Spinal cord (tissue), 10 donors: ENCODE results near the gene CYP2C18. TPM values are rescaled to one million over a fixed set of nuclear protein-coding genes. Genes with fewer than 3 reads are reported as not detected.
"Not testable (repeated sequence)": the region's sequence is repeated elsewhere in the genome, so short reads cannot be mapped to it uniquely, and the experiment has no call there.

Experiments
- DNase-seq, 6 donors: peaks; one replicate each; pipeline versions ENCODE4 v3.0.0 to v3.0.0-alpha.2; 2013 to 2015; ENCODE audit warnings: low spot score in 6 of 6, low read depth in 4 of 6
- H3K27ac ChIP-seq: one replicate; pipeline ENCODE4 v1.5.1; 2013; ENCODE audit warnings: low read depth, low read length, control low read depth
- H3K27me3 ChIP-seq: one replicate; pipeline ENCODE4 v1.6.1; 2013; ENCODE audit warnings: low read length; ENCODE audit not compliant: control insufficient read depth, insufficient read depth
- H3K36me3 ChIP-seq: one replicate; pipeline ENCODE4 v1.6.1; 2013; ENCODE audit warnings: low read length; ENCODE audit not compliant: control insufficient read depth, insufficient read depth
- H3K4me1 ChIP-seq: one replicate; pipeline ENCODE4 v1.6.1; 2013; ENCODE audit warnings: low read length; ENCODE audit not compliant: control insufficient read depth, insufficient read depth
- H3K4me3 ChIP-seq: one replicate; pipeline ENCODE4 v1.5.1; 2013; ENCODE audit warnings: low read depth, low read length, control low read depth
- H3K9me3 ChIP-seq: one replicate; pipeline ENCODE4 v1.6.1; 2013; ENCODE audit warnings: low read length; ENCODE audit not compliant: control insufficient read depth, insufficient read depth
- WGBS: methylation state at CpG from one replicate; pipeline ENCODE4 v1.1.5; 2013; ENCODE audit warnings: missing lambda C conversion rate; ENCODE audit not compliant: insufficient coverage; 5-methylcytosine and 5-hydroxymethylcytosine counted together
- polyA plus RNA-seq, 2 donors: library from polyadenylated mRNA; unstranded; fragments of 120-200 nt; gene quantifications; one replicate each; pipeline ENCODE4 v1.2.1, GENCODE V29; 2013; ENCODE audit not compliant: insufficient read length in 2 of 2
- total RNA-seq, 2 donors: library from RNA; depleted of rRNA in 1 of 2; stranded (reverse); fragments of 120-200 nt in 1 of 2; fragments of >200 nt in 1 of 2; gene quantifications; one replicate each; pipeline versions ENCODE4 v1.2.3 to v1.2.4, GENCODE V29; 2013 to 2014
- donor health status: healthy.

The CYP2C18 gene
- total and polyA plus RNA-seq, 4 donors = 0.17 to 0.23 (median 0.17) TPM; not detected in 1

GRCh38 chr10:94725871-94726270 lies 42.3 kb downstream of the CYP2C18 start:
- H3K4me3 ChIP-seq = no peak overlapping the region

GRCh38 chr10:94735197-94735596 lies 51.7 kb downstream of the CYP2C18 start:
- Histone ChIP-seq H3K27me3 (no peaks in the 10 kb centered on the region), H3K4me3 (no peak overlapping the region), H3K9me3 (no peaks in the 10 kb centered on the region), H3K27ac (no peak overlapping the region), H3K4me1 (no peaks in the 10 kb centered on the region), H3K36me3 (no peaks in the 10 kb centered on the region)
- no CpG with 5 or more reads among the region's 3 CpGs for WGBS
- DNase-seq = no peak

More at GRCh38 chr10:94725871-94726270, 42.3 kb downstream of the CYP2C18 start:
- Histone ChIP-seq H3K27ac (no peak overlapping the region), H3K36me3 (no peaks in the 10 kb centered on the region), H3K9me3 (no peaks in the 10 kb centered on the region), H3K27me3 (no peaks in the 10 kb centered on the region), H3K4me1 (no peaks in the 10 kb centered on the region)
- no peak for DNase-seq

DNA sequence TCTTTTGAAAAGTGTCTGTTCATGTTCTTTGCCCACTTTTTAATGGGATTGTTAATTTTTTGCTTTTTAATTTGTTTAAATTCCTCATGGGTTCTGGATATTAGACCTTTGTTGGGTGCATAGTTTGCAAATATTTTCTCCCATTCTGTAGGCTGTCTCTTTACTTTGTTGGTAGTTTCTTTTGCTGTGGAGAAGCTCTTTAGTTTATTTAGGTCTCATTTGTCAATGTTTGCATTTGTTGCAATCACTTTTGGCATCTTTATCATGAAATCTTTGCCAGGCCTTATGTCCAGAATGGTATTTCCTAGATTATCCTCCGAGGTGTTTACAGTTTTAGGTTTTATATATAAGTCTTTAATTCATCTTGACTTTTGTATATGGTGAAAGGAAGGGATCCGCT lies 55.1 kb downstream of the CYP2C18 start:
- no peaks in the 10 kb centered on the region for H3K36me3 ChIP-seq
- no peaks in the 10 kb centered on the region for H3K4me1 ChIP-seq
- H3K27ac ChIP-seq = no peak overlapping the region
- peaks cover 3% of the 10 kb centered on the region for H3K9me3 ChIP-seq
- WGBS = no CpG with 5 or more reads among the region's 2 CpGs
- H3K27me3 ChIP-seq = no peaks in the 10 kb centered on the region
- H3K4me3 ChIP-seq = no peak overlapping the region
- no peak for DNase-seq

- WGBS = no CpG with 5 or more reads among the region's 2 CpGs
- Histone ChIP-seq H3K27me3 (no peaks in the 10 kb centered on the region), H3K4me1 (no peaks in the 10 kb centered on the region), H3K9me3 (peaks cover 3% of the 10 kb centered on the region), H3K4me3 (no peak overlapping the region), H3K27ac (no peak overlapping the region), H3K36me3 (no peaks in the 10 kb centered on the region)
- DNase-seq = no peak
Observed at GRCh38 chr10:94747137-94747536, 63.6 kb downstream of the CYP2C18 start.

DNA sequence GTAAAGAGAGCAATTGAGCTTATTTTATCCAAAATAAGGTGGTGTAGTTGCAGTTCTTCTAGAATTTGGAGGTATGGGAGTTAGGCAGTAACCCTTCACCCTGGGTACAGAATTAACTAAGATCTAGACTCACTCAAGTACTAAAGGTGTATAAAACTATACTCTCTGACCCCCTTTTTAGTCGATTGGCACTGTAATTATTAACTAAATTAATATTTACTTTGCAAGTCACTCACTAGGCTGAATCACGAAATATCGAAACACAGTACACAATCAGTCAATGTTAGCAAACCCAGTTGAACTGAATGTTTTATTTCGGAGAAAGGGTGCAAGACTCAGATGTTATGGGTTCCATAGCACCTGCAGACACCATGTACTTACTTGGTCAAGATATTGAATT lies 64.3 kb downstream of the CYP2C18 start:
- Histone ChIP-seq H3K27ac (no peak overlapping the region), H3K36me3 (no peaks in the 10 kb centered on the region), H3K4me3 (no peak overlapping the region), H3K9me3 (peaks cover 3% of the 10 kb centered on the region), H3K4me1 (no peaks in the 10 kb centered on the region), H3K27me3 (no peaks in the 10 kb centered on the region)
- no CpG with 5 or more reads among the region's 4 CpGs for WGBS
- DNase-seq = no peak

DNA sequence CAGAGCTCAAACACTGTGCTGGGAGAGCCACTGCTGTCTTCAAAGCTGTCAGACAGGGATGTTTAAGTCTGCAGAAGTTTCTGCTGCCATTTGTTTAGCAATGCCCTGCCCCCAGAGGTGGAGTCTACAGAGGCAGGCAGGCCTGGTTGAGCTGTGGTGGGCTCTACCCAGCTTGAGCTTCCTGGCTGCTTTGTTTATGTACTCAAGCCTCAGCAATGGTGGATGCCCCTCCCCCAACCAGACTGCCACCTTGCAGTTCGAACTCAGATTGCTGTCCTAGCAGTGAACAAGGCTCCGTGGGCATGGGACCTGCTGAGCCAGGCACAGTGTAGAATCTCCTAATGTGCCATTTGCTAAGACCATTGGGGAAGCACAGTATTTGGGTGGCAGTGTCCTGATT lies 74.4 kb downstream of the CYP2C18 start:
- WGBS = 88% methylated on average over 1 of the region's 2 CpGs
- no peak overlapping the region for H3K27ac ChIP-seq

GRCh38 chr10:94760586-94761178 lies 77.2 kb downstream of the CYP2C18 start:
- no peaks in the 10 kb centered on the region for H3K36me3 ChIP-seq
- no peak overlapping the region for H3K27ac ChIP-seq
- no peaks in the 10 kb centered on the region for H3K4me1 ChIP-seq
- no CpG with 5 or more reads among the region's 2 CpGs for WGBS
- no peaks in the 10 kb centered on the region for H3K27me3 ChIP-seq
- DNase-seq = no peak
- no peaks in the 10 kb centered on the region for H3K9me3 ChIP-seq
- H3K4me3 ChIP-seq = no peak overlapping the region

More for the DNA sequence above, 74.4 kb downstream of the CYP2C18 start:
- H3K9me3 ChIP-seq = no peaks in the 10 kb centered on the region
- no peaks in the 10 kb centered on the region for H3K36me3 ChIP-seq
- H3K27me3 ChIP-seq = no peaks in the 10 kb centered on the region
- no peaks in the 10 kb centered on the region for H3K4me1 ChIP-seq
- H3K4me3 ChIP-seq = no peak overlapping the region
- DNase-seq = no peak

GRCh38 chr10:94762393-94762792 lies 78.9 kb downstream of the CYP2C18 start, which contains the start of gene CYP2C19:
TSS of gene CYP2C19 (plus strand) at chr10:94762681. CDS start at chr10:94762706, 25 bp downstream.
- no peak within 1 kb of the TSS for H3K27ac ChIP-seq
- no peaks in the 10 kb centered on the region for H3K27me3 ChIP-seq
- no CpG with 5 or more reads among the region's 3 CpGs for WGBS
- H3K4me3 ChIP-seq = no peak within 1 kb of the TSS
- H3K4me1 ChIP-seq = no peaks in the 10 kb centered on the region
- no peaks in the 10 kb centered on the region for H3K9me3 ChIP-seq
- DNase-seq = no peak
- no peaks in the 10 kb centered on the region for H3K36me3 ChIP-seq

GRCh38 chr10:94775425-94775824 lies 91.9 kb downstream of the CYP2C18 start:
- H3K27ac ChIP-seq, H3K9me3 ChIP-seq: not testable (repeated sequence)

GRCh38 chr10:94777886-94778458 lies 94.4 kb downstream of the CYP2C18 start:
- no peaks in the 10 kb centered on the region for H3K36me3 ChIP-seq
- H3K4me1 ChIP-seq = no peaks in the 10 kb centered on the region
- 63% methylated on average over 5 of the region's 5 CpGs for WGBS
- H3K27me3 ChIP-seq = no peaks in the 10 kb centered on the region
- H3K4me3 ChIP-seq = no peak overlapping the region
- H3K27ac ChIP-seq = no peak overlapping the region
- H3K9me3 ChIP-seq = no peaks in the 10 kb centered on the region
- DNase-seq = no peak

More at GRCh38 chr10:94775425-94775824, 91.9 kb downstream of the CYP2C18 start:
- WGBS = no CpG with 5 or more reads among the region's 6 CpGs
- not testable (repeated sequence) for H3K27me3 ChIP-seq, H3K4me3 ChIP-seq, H3K36me3 ChIP-seq, DNase-seq, H3K4me1 ChIP-seq
